GM12878 (cell line): ENCODE measurements around the gene SHB. TPM values are rescaled to one million over a fixed set of nuclear protein-coding genes. Genes with fewer than 3 reads are reported as not detected.

ENCODE experiments used
- ATF3 ChIP-seq: IDR thresholded peaks from 2 replicates; pipeline ENCODE4 v1.6.1; 2011; ENCODE audit warnings: low read depth, mild to moderate bottlenecking, low read length, moderate library complexity, borderline replicate concordance; ENCODE audit errors: extremely low read depth
- CEBPB ChIP-seq, 2 experiments: fragments of 150-350 bp in 1 of 2; IDR thresholded peaks; 2 replicates each; pipeline ENCODE4 v1.6.1; 2012 to 2014; ENCODE audit warnings: low read depth in 2 of 2, low read length in 2 of 2, borderline replicate concordance in 1 of 2, inconsistent platforms in 1 of 2
- E2F8 ChIP-seq: fragments of 450-650 bp; IDR thresholded peaks from 2 replicates; pipeline ENCODE4 v1.6.1; 2018; ENCODE audit warnings: mild to moderate bottlenecking, low read depth, moderate library complexity; ENCODE audit not compliant: partially characterized antibody
- EGR1 ChIP-seq, 2 experiments: IDR thresholded peaks; 1 replicate in 1 of 2; 2 replicates in 1 of 2; pipeline ENCODE4 v1.6.1; 2011 to 2012; ENCODE audit warnings: low read depth in 2 of 2, low read length in 2 of 2, borderline replicate concordance in 1 of 2, mild to moderate bottlenecking in 1 of 2, moderate library complexity in 1 of 2
- EP300 ChIP-seq, 2 experiments: fragments of 150-350 bp in 1 of 2; IDR thresholded peaks; 2 replicates each; pipeline ENCODE4 v1.6.1; 2011 to 2012; ENCODE audit warnings: low read depth in 2 of 2, low read length in 2 of 2, borderline replicate concordance in 1 of 2, improper control_type of control experiment in 1 of 2, inconsistent platforms in 1 of 2; ENCODE audit not compliant: control insufficient read depth in 1 of 2
- FOXK2 ChIP-seq: fragments of 450-650 bp; IDR thresholded peaks from 2 replicates; pipeline ENCODE4 v1.6.1; 2017; ENCODE audit warnings: mild to moderate bottlenecking, moderate library complexity
- GATAD2B ChIP-seq: fragments of 450-650 bp; conservative IDR thresholded peaks from 2 replicates; pipeline ENCODE4 v1.6.1; 2017; ENCODE audit warnings: low read depth, mild to moderate bottlenecking, moderate library complexity
- IKZF2 ChIP-seq, 2 experiments: fragments of 450-650 bp; IDR thresholded peaks; 2 replicates each; pipeline ENCODE4 v1.6.1; 2017; ENCODE audit warnings: mild to moderate bottlenecking in 2 of 2, moderate library complexity in 2 of 2
- IRF3 ChIP-seq: fragments of 450-650 bp; IDR thresholded peaks from 2 replicates; pipeline ENCODE4 v1.6.1; 2014; ENCODE audit warnings: mild to moderate bottlenecking
- LARP7 ChIP-seq: fragments of 450-650 bp; IDR thresholded peaks from 2 replicates; pipeline ENCODE4 v1.6.1; 2017; ENCODE audit warnings: mild to moderate bottlenecking
- MEF2B ChIP-seq: fragments of 450-650 bp; IDR thresholded peaks from 2 replicates; pipeline ENCODE4 v1.6.1; 2018; ENCODE audit warnings: mild to moderate bottlenecking, moderate library complexity; ENCODE audit not compliant: partially characterized antibody, poor library complexity, severe bottlenecking
- MLLT1 ChIP-seq: fragments of 450-650 bp; IDR thresholded peaks from 2 replicates; pipeline ENCODE4 v1.6.1; 2016; ENCODE audit warnings: mild to moderate bottlenecking
- NFYB ChIP-seq: IDR thresholded peaks from 2 replicates; pipeline ENCODE4 v1.6.1; 2011; ENCODE audit warnings: low read depth, mild to moderate bottlenecking, low read length, improper control_type of control experiment, moderate library complexity; ENCODE audit not compliant: insufficient read depth
- POLR2AphosphoS5 ChIP-seq: IDR thresholded peaks from 2 replicates; pipeline ENCODE4 v1.6.1; 2011; ENCODE audit warnings: mild to moderate bottlenecking, low read length, inconsistent platforms
- RAD51 ChIP-seq: fragments of 450-650 bp; IDR thresholded peaks from 2 replicates; pipeline ENCODE4 v1.6.1; 2016; ENCODE audit warnings: moderate library complexity, mild to moderate bottlenecking, inconsistent platforms
- SMC3 ChIP-seq: IDR thresholded peaks from 2 replicates; pipeline ENCODE4 v1.6.1; 2011; ENCODE audit warnings: low read length, improper control_type of control experiment, borderline replicate concordance
- SUZ12 ChIP-seq: fragments of 200-600 bp; sonication (generic); IDR thresholded peaks from one replicate; pipeline ENCODE4 v1.6.1; 2018; ENCODE audit warnings: antibody characterized with exemption, mild to moderate bottlenecking; ENCODE audit not compliant: unreplicated experiment
- YY1 ChIP-seq: IDR thresholded peaks from 2 replicates; pipeline ENCODE4 v1.6.1; 2011; ENCODE audit warnings: low read depth, mild to moderate bottlenecking, low read length
- ZBTB33 ChIP-seq: fragments of 450-650 bp; IDR thresholded peaks from 2 replicates; pipeline ENCODE4 v1.6.1; 2017; ENCODE audit warnings: mild to moderate bottlenecking
- ZZZ3 ChIP-seq: IDR thresholded peaks from 2 replicates; pipeline ENCODE4 v1.6.1; 2011; ENCODE audit warnings: low read depth; ENCODE audit not compliant: control insufficient read depth, insufficient read length
- polyA plus RNA-seq, 11 experiments: library from polyadenylated mRNA; depleted of rRNA in 4 of 11; unstranded in 6 of 11; stranded (reverse) in 5 of 11; fragments of >200 nt; fragmentation: Nextera tagmentation in 4 of 11; fragmentation: Illumina TruSeq in 1 of 11; extraction: Ambion mirVana in 4 of 11; extraction: Trizol in 1 of 11; gene quantifications; 1 replicate in 1 of 11; 2 replicates in 10 of 11; pipeline versions ENCODE4 v1.2.1 to v1.2.3, GENCODE V29; 2011 to 2016; ENCODE audit warnings: inconsistent platforms in 2 of 11, missing spikeins in 2 of 11, low read depth in 1 of 11
- total RNA-seq, 4 experiments: library from RNA; depleted of rRNA in 3 of 4; stranded (reverse); fragments of >200 nt in 3 of 4; fragmentation: Illumina TruSeq in 1 of 4; extraction: Trizol in 1 of 4; gene quantifications; 2 replicates each; pipeline versions ENCODE4 v1.2.1 to v1.2.3, GENCODE V29; 2013 to 2021

Gene SHB
- total and polyA plus RNA-seq, 10 of the 15 experiments (the other 5 are each of a cell fraction or from before 2014, with no cell fraction given) = 0.29 to 6.2 (median 1.3) TPM

- no peak for TF ChIP-seq MLLT1
- no peak for TF ChIP-seq IRF3
- peak; percentile 59; the same call in 1 of the 2 replicates for TF ChIP-seq RAD51
- no peak for TF ChIP-seq SUZ12
- no peak for TF ChIP-seq ZBTB33
- no peak for TF ChIP-seq FOXK2
- TF ChIP-seq CEBPB (IDR thresholded peaks at IDR 0.05; ENCODE audit: borderline replicate concordance in 1 of 2, low read depth in 2 of 2, low read length in 2 of 2) = no peak
- no peak for TF ChIP-seq YY1
- no peak for TF ChIP-seq POLR2AphosphoS5
- TF ChIP-seq MEF2B = no peak
- TF ChIP-seq ZZZ3 = no peak
- no peak for TF ChIP-seq EP300 (IDR thresholded peaks at IDR 0.05; ENCODE audit: borderline replicate concordance in 1 of 2, control insufficient read depth in 1 of 2, low read depth in 2 of 2, low read length in 2 of 2)
- no peak for TF ChIP-seq NFYB
- TF ChIP-seq ATF3 = no peak
- peak; percentile 50; the same call in 1 of the 2 replicates for TF ChIP-seq GATAD2B
- TF ChIP-seq SMC3 = no peak
- no peak for TF ChIP-seq E2F8
- TF ChIP-seq IKZF2 (IDR thresholded peaks at IDR 0.05) = peak; percentile 66 to 69; a peak in 2 of 4 replicates
- TF ChIP-seq LARP7 = no peak
- peak in 1 of 2 experiments; percentile 22; a peak in 1 of 3 replicates for TF ChIP-seq EGR1 (IDR thresholded peaks at IDR 0.05; ENCODE audit: borderline replicate concordance in 1 of 2, low read depth in 2 of 2, low read length in 2 of 2)
Observed at GRCh38 chr9:38008168-38009034, 60.6 kb downstream of the SHB start (continued).
